NCI-H510A treated with DMSO at 0.1 percent for 48 hours (cell line): ENCODE measurements around the gene CDH23.

Experiments used
- DNase-seq: peaks from one replicate; lab custom pipeline; 2025; lab: John Stamatoyannopoulos, UW

CDH23 gene

GRCh38 chr10:71516890-71517289, 120.2 kb downstream of the CDH23 start:
- peak; percentile 54 for DNase-seq

GRCh38 chr10:71517298-71518169, 120.8 kb downstream of the CDH23 start:
- no peak for DNase-seq

- DNase-seq, result no peak
Observed at GRCh38 chr10:71520042-71520441, 123.3 kb downstream of the CDH23 start.

DNA sequence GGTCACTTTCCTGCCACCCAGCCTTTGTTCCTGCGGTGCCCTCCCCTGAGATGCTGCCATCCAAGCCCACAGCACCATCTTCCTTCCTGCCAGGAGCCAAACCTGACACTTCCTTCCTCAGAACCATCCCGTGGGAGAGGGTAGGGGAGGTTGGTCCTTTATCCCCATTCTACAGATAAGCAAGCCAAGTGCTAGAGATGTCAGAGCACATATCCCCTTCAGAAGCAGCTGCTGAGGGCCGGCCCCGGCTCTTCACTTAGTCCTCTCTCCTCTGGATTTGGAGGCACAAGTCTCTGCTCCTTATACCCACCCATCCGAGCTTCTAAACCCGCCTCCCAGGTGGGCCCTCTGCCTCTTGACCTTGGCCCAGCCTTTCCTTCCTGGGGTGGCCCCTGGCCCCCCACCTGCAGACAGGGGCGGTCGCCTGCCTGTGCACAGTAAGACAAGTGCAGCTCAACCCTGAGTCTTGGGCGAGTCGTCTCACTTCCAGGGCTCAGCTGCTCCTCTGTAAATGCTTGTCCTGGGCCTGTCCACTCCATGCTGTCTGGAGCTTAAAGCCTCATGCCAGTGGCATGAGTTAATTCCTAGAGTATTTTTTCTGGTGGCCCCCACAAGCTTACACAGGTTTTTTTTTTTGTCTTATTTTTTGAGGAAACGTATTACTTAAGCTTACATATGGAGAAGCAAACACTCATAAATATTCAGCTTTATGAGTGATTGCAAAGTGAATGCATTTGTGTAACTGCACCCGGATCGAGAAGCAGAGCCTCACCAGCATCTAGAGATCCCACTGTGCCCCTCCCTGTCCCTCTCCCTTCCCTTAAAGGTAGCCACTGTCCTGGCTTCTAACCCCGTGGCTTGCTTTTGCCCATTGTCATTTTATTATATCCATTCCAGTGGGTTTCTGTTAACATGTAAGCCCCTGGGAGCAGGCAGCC, 125.1 kb downstream of the CDH23 start:
- DNase-seq, result no peak

DNA sequence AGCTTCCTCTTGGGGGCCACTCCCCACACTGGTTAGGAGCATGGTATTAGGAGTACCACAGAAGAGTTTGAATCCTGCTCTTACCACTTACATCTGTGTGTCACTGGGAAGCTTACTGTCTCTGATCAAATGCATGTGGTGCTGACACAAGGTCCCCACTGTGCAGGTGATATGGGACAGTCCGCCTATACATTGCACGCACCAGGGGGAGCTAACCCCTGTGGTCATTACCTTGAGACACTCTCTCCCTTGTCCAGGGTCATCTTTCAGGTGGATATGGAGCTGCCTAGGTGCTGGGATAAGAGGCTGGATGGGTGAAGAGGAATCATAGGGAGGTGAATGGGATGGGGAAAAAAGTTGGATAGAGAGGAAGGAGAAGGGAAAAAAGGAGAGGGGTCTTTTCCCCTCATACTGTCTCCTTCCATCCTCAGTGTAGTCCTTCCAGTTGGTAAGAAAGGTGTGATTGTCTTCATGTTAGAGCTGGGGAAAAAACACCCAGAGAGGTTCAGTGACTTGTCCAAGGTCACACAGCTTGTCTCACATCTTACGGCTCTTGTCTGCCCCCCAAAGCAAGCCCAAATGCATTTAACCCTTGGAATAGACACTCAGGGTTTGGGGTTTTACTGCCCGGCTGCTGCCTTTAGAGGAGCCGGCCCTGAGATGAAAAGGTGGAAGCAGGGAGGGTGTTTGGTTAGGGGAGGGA, 125.9 kb downstream of the CDH23 start:
- no peak for DNase-seq

- DNase-seq, result no peak
Observed at GRCh38 chr10:71523756-71524155, 127.0 kb downstream of the CDH23 start.

GRCh38 chr10:71525092-71525491, 128.4 kb downstream of the CDH23 start:
- DNase-seq, result no peak

- no peak for DNase-seq
Observed at GRCh38 chr10:71525721-71526120, 129.0 kb downstream of the CDH23 start.

DNA sequence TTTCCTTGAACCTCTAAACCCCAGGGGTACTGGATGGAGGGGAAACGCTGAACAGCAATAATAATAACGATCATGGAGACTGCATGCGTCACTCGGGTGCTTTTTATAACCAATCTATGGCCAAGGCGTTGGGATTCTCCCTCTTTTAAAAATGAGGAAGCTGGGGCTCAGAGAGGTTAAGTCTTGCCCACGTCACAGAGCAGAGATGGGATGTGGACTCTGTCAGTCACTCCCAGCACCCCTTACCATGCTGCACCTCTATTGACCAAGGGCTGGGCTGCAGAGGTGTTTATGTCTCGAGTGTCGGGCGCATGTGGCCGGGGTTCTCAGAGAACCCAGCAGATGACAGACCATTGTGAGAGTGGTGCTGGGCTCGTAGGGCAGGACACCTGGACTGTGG, 129.9 kb downstream of the CDH23 start:
- no peak for DNase-seq

DNA sequence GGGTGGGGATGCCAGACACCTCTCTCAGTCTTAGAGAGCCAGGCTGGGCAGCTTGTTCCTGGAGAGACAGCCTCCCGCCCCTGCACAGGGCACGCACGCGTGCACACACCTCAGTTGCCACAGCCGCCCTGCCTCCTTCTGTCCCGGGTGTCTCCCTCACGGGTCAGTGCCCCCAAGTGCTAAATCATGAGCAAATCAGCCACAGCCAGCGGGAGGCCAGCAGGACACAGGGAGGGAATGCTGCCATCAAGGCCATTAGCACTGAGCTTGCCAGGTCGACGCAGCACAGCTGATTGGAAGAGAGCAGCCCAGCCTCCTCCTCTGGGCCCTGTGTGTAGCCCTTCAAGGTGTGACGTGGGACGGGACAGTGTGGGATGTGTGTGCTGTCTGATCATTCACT, 130.4 kb downstream of the CDH23 start:
- no peak for DNase-seq

- no peak for DNase-seq
Observed at GRCh38 chr10:71528371-71529206, 131.9 kb downstream of the CDH23 start.

DNA sequence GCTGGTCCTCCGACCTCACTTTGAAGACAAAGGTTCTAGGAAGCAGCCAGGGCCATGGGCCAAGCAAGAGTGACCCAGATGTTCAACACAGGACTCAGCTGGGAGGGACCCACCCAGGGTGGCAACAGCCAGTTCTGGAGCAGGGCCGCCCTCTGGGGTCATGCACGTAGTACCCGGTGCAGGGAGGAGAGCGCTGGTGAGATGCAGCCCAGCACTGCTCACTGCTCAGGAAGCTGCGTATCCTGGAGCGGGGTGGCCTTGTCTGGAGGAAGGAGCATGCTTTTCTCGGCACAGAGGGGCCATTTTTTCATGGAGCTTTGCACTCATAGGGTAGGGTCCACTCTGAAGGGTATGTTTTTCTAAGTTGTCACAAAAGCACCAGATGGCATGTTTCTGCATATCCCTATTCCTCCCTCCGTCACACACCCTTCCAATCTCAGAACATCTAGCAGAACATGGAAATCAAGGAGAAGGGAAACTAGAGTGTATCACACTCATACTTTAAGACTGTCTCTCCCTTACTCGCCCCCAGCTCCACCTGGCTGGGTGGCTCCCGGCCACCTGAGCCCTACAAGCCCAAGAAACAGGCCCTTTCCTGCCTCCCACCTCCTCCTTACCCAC, 132.6 kb downstream of the CDH23 start:
- DNase-seq, result no peak

DNA sequence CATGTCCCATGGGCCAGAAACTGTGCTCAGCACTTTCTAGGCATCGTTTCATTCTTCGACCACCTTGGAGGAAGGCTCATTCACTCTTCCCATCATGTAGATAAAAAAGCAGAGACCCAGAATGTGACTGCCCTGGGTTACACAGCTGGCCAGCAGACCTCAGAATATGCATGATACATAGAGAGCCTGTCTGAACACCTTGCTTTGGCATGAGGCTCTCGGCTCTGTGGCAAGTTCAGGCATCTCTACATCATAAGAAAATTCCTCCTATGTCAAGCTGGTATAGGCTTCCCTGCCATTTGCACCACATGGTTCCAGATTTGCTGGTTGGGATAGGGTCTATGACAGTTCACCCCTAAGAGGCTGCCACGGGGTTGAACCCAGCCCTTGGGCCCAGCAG, 134.1 kb downstream of the CDH23 start:
- DNase-seq, result no peak

DNA sequence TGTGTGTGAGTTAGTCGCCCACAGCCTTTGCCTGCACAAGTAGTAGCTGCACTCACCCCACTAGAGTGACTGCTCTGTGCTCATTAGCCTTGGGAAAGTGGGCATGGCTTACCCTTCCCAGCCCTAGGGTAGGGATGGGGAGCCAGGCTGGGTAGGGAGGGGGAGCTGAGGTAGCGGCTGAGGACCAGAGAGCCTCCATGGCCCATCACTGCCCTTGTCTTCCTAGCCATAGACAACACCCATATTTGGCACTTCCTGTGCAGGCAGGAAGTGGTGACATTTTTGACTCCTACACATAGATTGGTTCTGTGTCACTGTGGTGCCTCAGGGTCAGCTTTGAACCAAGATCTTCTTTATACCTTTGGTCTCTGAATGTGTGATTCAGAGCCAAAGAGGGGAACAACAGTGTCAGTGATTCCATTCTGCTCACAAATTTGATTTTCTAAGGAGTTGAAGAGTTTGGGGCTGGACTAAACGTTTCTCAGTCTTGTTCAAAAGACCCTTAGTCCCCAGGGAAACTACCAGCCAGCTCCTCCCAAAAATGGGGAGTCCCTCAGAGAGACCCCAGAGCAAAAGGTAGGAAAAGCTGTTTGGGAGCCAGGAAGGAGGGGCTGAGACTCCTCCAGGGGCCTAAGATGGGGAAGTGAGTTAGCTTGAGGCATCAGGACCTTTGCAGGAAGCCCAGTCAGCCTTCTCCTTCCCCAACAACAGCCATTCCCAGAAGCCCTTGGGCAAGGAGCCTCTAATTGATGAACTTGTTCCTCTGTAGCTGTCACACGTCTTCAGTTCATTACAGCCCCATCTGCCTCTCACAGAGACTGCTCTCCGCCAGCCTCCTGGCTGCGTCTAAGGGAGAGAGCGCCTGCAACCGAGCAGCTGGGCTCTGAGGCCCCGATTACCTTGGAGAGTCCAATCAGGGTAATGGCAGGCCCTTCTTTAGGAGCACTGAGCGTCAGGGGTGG, 135.0 kb downstream of the CDH23 start:
- DNase-seq, result peak; percentile 19

- no peak for DNase-seq
Observed at GRCh38 chr10:71532878-71533277, 136.2 kb downstream of the CDH23 start.

GRCh38 chr10:71533936-71534335, 137.2 kb downstream of the CDH23 start:
- no peak for DNase-seq

GRCh38 chr10:71534568-71535194, 138.0 kb downstream of the CDH23 start:
- no peak for DNase-seq

DNA sequence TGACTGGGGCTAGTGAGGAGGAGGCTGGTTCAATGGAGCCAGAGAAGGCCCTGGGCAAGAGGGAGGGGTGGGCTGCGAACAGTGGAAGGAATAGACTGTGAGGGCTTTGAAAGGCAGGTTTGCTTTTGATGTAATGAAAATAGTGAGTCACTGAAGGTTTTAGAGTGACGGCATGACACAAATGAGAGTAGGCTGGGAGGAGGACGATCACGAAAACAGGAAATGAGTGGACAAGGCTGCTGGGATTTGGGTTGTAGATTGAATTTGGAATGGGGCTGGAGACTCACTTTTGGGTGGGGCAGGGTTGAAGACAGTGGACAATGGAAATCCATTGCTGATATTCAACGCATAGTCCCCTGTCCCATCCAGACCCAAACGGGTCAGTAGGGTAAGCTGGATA, 139.6 kb downstream of the CDH23 start:
- DNase-seq, result no peak

GRCh38 chr10:71537125-71537524, 140.4 kb downstream of the CDH23 start:
- DNase-seq, result no peak
